OCI-LY1 (cell line): ENCODE measurements around the gene EP300.

Experiments used
- H2AFZ ChIP-seq: fragments of 200-600 bp; sonication (generic), shearing (Covaris generic); 2 replicates; pipeline ENCODE4 v1.6.0; 2014; ENCODE audit warnings: antibody characterized with exemption, mild to moderate bottlenecking, low read length
- H3F3A ChIP-seq: fragments of 200-600 bp; sonication (generic), shearing (Covaris generic); 2 replicates; pipeline ENCODE4 v1.6.0; 2014; ENCODE audit warnings: mild to moderate bottlenecking, antibody characterized with exemption, low read length, moderate library complexity; ENCODE audit not compliant: insufficient read depth
- H3K27ac ChIP-seq: fragments of 200-600 bp; sonication (generic); 2 replicates; pipeline ENCODE4 v1.5.1; 2014; ENCODE audit warnings: low read length, mixed run types, mild to moderate bottlenecking, low read depth; ENCODE audit not compliant: poor library complexity, severe bottlenecking
- H3K27me3 ChIP-seq: fragments of 200-600 bp; sonication (generic); 2 replicates; pipeline ENCODE4 v1.6.0; 2014; ENCODE audit warnings: antibody characterized with exemption, mild to moderate bottlenecking, low read length, moderate library complexity; ENCODE audit not compliant: insufficient read depth
- H3K36me3 ChIP-seq: fragments of 200-600 bp; sonication (generic); 2 replicates; pipeline ENCODE4 v1.6.1; 2014; ENCODE audit warnings: mild to moderate bottlenecking, antibody characterized with exemption, low read length, moderate library complexity, mixed read lengths; ENCODE audit not compliant: insufficient read depth
- H3K4me1 ChIP-seq: fragments of 200-600 bp; sonication (generic); 2 replicates; pipeline ENCODE4 v1.5.1; 2014; ENCODE audit warnings: mild to moderate bottlenecking, low read length, moderate library complexity; ENCODE audit not compliant: insufficient read depth, severe bottlenecking
- H3K4me2 ChIP-seq: fragments of 200-600 bp; sonication (generic), shearing (Covaris generic); 2 replicates; pipeline ENCODE4 v1.6.1; 2014; ENCODE audit warnings: low read length
- H3K4me3 ChIP-seq: fragments of 200-600 bp; sonication (generic); 2 replicates; pipeline ENCODE4 v1.5.1; 2014; ENCODE audit warnings: low read length, low read depth, mild to moderate bottlenecking, mixed read lengths; ENCODE audit not compliant: poor library complexity, severe bottlenecking
- H3K79me2 ChIP-seq: fragments of 200-600 bp; shearing (Covaris generic); 2 replicates; pipeline ENCODE4 v1.6.1; 2016; ENCODE audit warnings: mixed run types, low read length, mixed read lengths; ENCODE audit not compliant: insufficient read depth
- H3K9ac ChIP-seq: fragments of 200-600 bp; sonication (generic), shearing (Covaris generic); 2 replicates; pipeline ENCODE4 v1.6.1; 2014; ENCODE audit warnings: mild to moderate bottlenecking, low read length, mixed read lengths
- H3K9me2 ChIP-seq: fragments of 200-600 bp; sonication (generic), shearing (Covaris generic); 2 replicates; pipeline ENCODE4 v1.6.1; 2014; ENCODE audit warnings: low read depth, mild to moderate bottlenecking, low read length, mixed read lengths
- H3K9me3 ChIP-seq: fragments of 200-600 bp; shearing (Covaris generic); 2 replicates; pipeline ENCODE4 v1.6.1; 2014; ENCODE audit warnings: low read length, mixed read lengths
- H4K20me1 ChIP-seq: fragments of 200-600 bp; sonication (generic), shearing (Covaris generic); 2 replicates; pipeline ENCODE4 v1.6.0; 2016; ENCODE audit warnings: mild to moderate bottlenecking, low read length; ENCODE audit not compliant: insufficient read depth
- EZH2 ChIP-seq: fragments of 200-600 bp; sonication (generic), shearing (Covaris generic); IDR thresholded peaks from 2 replicates; pipeline ENCODE4 v1.8.0; 2017; ENCODE audit warnings: borderline replicate concordance, mixed run types, mild to moderate bottlenecking, antibody characterized with exemption, low read length, moderate library complexity, mixed read lengths
- TF ChIP-seq, protein P1 (sequence below): fragments of 200-600 bp; sonication (generic), shearing (Covaris generic); IDR thresholded peaks from 2 replicates; pipeline ENCODE4 v1.5.1; 2017; ENCODE audit warnings: mild to moderate bottlenecking, antibody characterized with exemption, low read length, moderate library complexity, mixed read lengths

Gene EP300

DNA sequence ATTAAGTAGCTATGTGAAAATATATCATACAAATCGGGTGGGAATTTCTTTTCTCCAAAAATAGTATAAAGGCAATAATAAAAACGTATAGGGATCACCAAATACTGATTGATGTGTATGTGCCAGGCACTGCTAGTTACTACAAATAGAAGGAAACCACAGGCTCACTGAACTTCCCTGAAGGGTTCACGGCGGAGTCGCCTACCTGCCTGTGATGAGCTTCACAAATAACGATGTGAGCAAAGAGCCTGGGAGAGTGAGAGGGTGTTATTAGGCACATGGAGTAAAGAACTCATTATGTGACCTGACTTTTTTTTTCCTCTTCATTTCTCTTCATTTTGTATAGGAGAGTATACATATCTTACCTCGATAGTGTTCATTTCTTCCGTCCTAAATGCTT lies 76.8 kb downstream of the EP300 start:
- no peak overlapping the region for H3K4me3 ChIP-seq
- peaks cover 97% of the 10 kb centered on the region for H3K36me3 ChIP-seq
- H3K4me2 ChIP-seq: no peak overlapping the region
- 0 out of 2 replicates have a peak, but pooled peaks cover 3% of the 10 kb centered on the region for H3F3A ChIP-seq
- H3K9me3 ChIP-seq: no peaks in the 10 kb centered on the region
- H3K9me2 ChIP-seq: no peaks in the 10 kb centered on the region
- TF ChIP-seq EZH2: no peak
- TF ChIP-seq, protein P1, sequence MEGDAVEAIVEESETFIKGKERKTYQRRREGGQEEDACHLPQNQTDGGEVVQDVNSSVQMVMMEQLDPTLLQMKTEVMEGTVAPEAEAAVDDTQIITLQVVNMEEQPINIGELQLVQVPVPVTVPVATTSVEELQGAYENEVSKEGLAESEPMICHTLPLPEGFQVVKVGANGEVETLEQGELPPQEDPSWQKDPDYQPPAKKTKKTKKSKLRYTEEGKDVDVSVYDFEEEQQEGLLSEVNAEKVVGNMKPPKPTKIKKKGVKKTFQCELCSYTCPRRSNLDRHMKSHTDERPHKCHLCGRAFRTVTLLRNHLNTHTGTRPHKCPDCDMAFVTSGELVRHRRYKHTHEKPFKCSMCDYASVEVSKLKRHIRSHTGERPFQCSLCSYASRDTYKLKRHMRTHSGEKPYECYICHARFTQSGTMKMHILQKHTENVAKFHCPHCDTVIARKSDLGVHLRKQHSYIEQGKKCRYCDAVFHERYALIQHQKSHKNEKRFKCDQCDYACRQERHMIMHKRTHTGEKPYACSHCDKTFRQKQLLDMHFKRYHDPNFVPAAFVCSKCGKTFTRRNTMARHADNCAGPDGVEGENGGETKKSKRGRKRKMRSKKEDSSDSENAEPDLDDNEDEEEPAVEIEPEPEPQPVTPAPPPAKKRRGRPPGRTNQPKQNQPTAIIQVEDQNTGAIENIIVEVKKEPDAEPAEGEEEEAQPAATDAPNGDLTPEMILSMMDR: no peak
- H3K9ac ChIP-seq: no peak overlapping the region
- no peaks in the 10 kb centered on the region for H3K27me3 ChIP-seq
- H3K4me1 ChIP-seq: no peaks in the 10 kb centered on the region
- no peak overlapping the region for H3K27ac ChIP-seq
- H4K20me1 ChIP-seq: no peaks in the 10 kb centered on the region
- no peak overlapping the region for H2AFZ ChIP-seq
- no peaks in the 10 kb centered on the region for H3K79me2 ChIP-seq

DNA sequence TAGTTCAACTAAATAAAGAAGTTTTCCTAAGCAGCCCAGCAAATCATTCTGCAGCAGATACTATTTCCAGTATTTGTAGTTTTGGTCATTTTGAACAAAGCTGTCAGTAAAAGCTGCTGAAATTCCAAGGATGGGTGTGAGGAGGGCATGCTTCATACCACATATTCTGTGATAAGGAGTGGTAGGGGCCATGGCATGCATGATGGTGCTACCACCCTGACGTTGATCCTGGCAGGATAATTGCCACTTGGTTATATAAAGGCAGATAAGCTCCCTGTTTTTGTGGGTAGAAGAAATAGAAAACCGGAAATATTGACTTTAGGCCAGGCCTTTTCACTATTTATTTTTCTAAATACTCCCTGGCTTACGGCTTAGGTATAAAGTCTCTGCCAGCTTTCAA lies 79.6 kb downstream of the EP300 start:
- no peaks in the 10 kb centered on the region for H3K27me3 ChIP-seq
- 0 out of 2 replicates have a peak, but pooled peaks cover 3% of the 10 kb centered on the region for H3F3A ChIP-seq
- TF ChIP-seq, protein P1: no peak
- no peak for TF ChIP-seq EZH2
- H4K20me1 ChIP-seq: no peaks in the 10 kb centered on the region
- no peaks in the 10 kb centered on the region for H3K9me2 ChIP-seq
- H3K9me3 ChIP-seq: no peaks in the 10 kb centered on the region
- no peak overlapping the region for H3K9ac ChIP-seq
- no peak overlapping the region for H3K27ac ChIP-seq
- H2AFZ ChIP-seq: no peak overlapping the region
- H3K79me2 ChIP-seq: no peaks in the 10 kb centered on the region
- no peak overlapping the region for H3K4me3 ChIP-seq
- no peaks in the 10 kb centered on the region for H3K4me1 ChIP-seq
- peaks cover 97% of the 10 kb centered on the region for H3K36me3 ChIP-seq
- H3K4me2 ChIP-seq: no peak overlapping the region

DNA sequence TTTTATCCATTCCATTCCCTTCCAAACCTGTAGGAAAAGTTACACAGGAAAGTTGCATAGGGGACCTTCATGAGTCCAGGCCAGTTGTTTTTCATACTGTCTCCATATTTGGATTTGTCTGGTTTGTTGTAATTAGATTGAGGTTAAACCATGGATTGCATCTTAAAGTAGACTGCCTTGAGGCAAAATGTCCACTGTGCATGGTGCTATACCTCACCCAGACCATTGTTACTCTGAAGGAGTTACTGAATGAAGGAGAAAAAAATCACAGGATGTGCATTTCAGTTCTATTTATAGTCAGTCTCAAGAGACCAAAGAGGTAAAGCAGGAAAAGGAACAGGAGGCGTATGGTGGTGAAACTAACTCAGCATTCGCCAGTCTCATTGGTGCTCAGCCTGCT lies 83.2 kb downstream of the EP300 start:
- no peak overlapping the region for H3K4me3 ChIP-seq
- peaks cover 95% of the 10 kb centered on the region for H3K36me3 ChIP-seq
- no peaks in the 10 kb centered on the region for H3F3A ChIP-seq
- H3K9me2 ChIP-seq: no peaks in the 10 kb centered on the region
- no peaks in the 10 kb centered on the region for H4K20me1 ChIP-seq
- H3K4me1 ChIP-seq: no peaks in the 10 kb centered on the region
- no peak for TF ChIP-seq EZH2
- TF ChIP-seq, protein P1: no peak
- H3K9me3 ChIP-seq: no peaks in the 10 kb centered on the region
- no peaks in the 10 kb centered on the region for H3K79me2 ChIP-seq
- H2AFZ ChIP-seq: no peak overlapping the region
- no peak overlapping the region for H3K4me2 ChIP-seq
- no peaks in the 10 kb centered on the region for H3K27me3 ChIP-seq
- no peak overlapping the region for H3K27ac ChIP-seq
- H3K9ac ChIP-seq: no peak overlapping the region
